Spleen (tissue), 7 donors: ENCODE measurements around the gene ATOH8.

Experiments used
- CTCF ChIP-seq, 11 experiments: fragments of 200-600 bp in 7 of 11; fragments of 450-650 bp in 4 of 11; sonication (generic) in 4 of 11; IDR thresholded peaks in 8 of 11; conservative IDR thresholded peaks in 3 of 11; 1 replicate in 7 of 11; 2 replicates in 4 of 11; pipeline versions ENCODE4 v1.4.0 to v1.8.0; 2016 to 2021; ENCODE audit warnings: antibody characterized with exemption in 11 of 11, inconsistent platforms in 4 of 11, mild to moderate bottlenecking in 1 of 11
- POLR2A ChIP-seq, 3 donors: fragments of 450-650 bp; IDR thresholded peaks; one replicate each; pipeline ENCODE4 v1.5.1; 2017; ENCODE audit warnings: antibody characterized with exemption in 3 of 3, mild to moderate bottlenecking in 1 of 3
- donor health status: DM: no; HTN: no; CAD: no; lungs with moderate emphysema.
- donor health status: DM: no; HTN: no; CAD: no.
- donor health status: DM: no; HTN: no; CAD: no.

GRCh38 chr2:85776672-85777071, 22.9 kb downstream of the ATOH8 start:
- TF ChIP-seq CTCF (IDR thresholded peaks at IDR 0.05 in 8 of 11, conservative IDR thresholded peaks at IDR 0.05 in 3 of 11): no peak
- TF ChIP-seq POLR2A (IDR thresholded peaks at IDR 0.05): no peak
